Measurements from ENCODE around the gene MTRF1L.

Gene MTRF1L

DNA sequence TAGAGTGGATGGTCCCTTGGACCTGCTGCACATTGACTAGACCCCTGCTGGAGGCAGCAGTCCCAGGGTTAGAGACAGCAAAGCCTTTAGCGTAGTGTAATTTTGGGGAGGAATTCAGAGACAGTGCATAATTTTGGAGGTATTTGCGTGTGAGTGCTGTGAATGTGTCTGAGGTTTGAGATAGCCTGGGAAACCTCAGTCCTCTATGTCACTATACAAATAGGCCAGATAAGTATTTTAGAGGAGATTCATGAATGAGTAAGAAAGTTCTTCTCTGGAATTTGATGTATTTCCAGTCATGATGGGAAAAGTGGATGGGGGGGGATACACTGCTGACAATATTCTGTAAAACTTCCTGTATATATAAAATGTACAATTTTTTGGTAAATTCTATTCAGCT is 25.8 kb upstream of the MTRF1L start:
- TF ChIP-seq CTCF (IDR thresholded peaks at IDR 0.05; ENCODE audit: insufficient read depth, low read depth, low read length, missing control alignments), result no peak
- DNase-seq (ENCODE audit: low read depth), result no peak
- no peak overlapping the region for H3K4me3 ChIP-seq (ENCODE audit: low read depth, low read length)

DNA sequence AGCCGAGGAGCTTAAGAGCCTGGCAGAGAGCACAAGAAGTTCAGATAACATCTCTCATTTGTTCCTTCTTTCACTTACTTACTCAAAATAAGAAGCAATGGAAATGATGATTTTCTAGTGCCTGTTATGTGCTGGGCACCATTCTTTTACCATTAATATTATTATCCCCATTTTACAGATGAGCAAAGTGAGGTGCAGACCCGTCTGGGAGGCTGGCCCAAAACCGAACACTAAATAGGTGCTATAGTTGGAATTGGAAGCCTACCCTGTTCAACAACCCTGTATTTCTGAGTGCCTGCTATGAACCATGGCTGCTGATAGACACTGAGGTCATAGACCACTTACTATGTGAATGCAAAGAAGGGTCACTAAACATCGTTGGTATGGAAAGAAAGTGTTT is 25.0 kb upstream of the MTRF1L start:
- H3K4me3 ChIP-seq (ENCODE audit: low read depth, low read length), result no peak overlapping the region
- no peak for TF ChIP-seq CTCF (IDR thresholded peaks at IDR 0.05; ENCODE audit: insufficient read depth, low read depth, low read length, missing control alignments)
- DNase-seq (ENCODE audit: low read depth), result no peak

GRCh38 chr6:153024709-153025017 is 22.2 kb upstream of the MTRF1L start:
- no peak overlapping the region for H3K4me3 ChIP-seq (ENCODE audit: low read depth, low read length)
- TF ChIP-seq CTCF (IDR thresholded peaks at IDR 0.05; ENCODE audit: insufficient read depth, low read depth, low read length, missing control alignments), result no peak
- DNase-seq (ENCODE audit: low read depth), result no peak

DNA sequence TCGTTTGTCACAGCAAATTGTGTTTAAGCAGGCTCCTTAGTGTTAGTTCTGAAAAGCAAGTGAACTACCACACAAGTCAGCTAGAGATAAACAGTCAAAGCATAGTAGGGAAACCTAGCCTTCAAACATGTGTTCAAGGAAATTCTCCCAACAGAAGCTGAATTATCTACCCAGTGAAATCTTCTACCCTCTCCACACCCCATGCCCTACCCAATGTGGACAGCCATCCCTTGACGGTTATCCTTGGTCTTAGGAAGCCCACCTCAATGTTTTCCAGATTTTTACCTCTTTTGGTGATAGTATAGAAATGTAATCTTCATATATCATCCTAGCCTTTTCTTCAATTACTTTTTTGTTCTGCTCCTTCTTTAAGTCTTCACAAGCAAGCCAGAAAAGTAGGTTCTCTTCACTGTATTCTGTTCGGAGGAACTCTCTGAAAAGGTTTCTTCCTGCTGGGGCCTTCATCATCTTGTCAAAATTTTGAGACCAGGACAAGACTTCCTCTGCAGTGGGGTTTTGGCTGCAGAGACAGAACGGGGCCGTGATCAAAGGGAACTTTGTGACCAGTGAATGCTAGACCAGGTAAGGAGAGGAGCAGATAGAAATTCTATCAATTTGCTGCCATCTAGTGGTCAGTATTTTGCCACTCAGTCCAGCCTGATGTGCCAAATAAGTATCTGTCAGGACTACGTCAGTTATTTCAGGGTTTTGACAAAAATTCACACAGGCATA is 21.6 kb upstream of the MTRF1L start:
- peak; percentile 78 for DNase-seq (ENCODE audit: low read depth)
- TF ChIP-seq CTCF (IDR thresholded peaks at IDR 0.05; ENCODE audit: insufficient read depth, low read depth, low read length, missing control alignments), result peak; percentile 74
- no peak overlapping the region for H3K4me3 ChIP-seq (ENCODE audit: low read depth, low read length)

- DNase-seq (ENCODE audit: low read depth), result no peak
- TF ChIP-seq CTCF (IDR thresholded peaks at IDR 0.05; ENCODE audit: insufficient read depth, low read depth, low read length, missing control alignments), result no peak
- no peak overlapping the region for H3K4me3 ChIP-seq (ENCODE audit: low read depth, low read length)
Observed at GRCh38 chr6:153018355-153018754, 15.8 kb upstream of the MTRF1L start.

- no peak for TF ChIP-seq CTCF (IDR thresholded peaks at IDR 0.05; ENCODE audit: insufficient read depth, low read depth, low read length, missing control alignments)
- no peak for DNase-seq (ENCODE audit: low read depth)
- H3K4me3 ChIP-seq (ENCODE audit: low read depth, low read length), result no peak overlapping the region
Observed at GRCh38 chr6:153016846-153017245, 14.3 kb upstream of the MTRF1L start.

DNA sequence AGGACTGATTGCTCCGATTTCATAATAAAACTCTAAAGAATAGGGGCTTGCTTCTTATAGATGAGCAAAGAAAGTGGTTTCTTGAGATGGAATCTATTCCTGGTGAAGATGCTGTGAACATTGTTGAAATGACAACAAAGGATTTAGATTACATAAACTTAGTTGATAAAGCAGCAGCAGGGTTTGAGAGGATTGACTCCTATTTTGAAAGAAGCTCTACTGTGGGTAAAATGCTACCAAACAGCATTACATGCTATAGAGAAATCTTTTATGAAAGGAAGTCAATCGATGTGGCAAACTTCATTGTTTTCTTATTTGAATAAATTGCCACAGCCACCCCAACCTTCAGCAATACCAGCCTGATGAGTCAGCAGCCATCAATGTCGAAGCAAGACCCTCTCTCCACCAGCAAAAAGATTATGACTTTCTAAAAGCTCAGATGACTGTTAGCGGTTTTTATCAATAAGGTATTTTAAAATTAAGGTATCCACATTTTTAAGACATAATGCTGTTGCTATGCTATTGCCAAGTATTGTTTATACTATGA is 12.7 kb upstream of the MTRF1L start:
- H3K4me3 ChIP-seq (ENCODE audit: low read depth, low read length), result no peak overlapping the region
- DNase-seq (ENCODE audit: low read depth), result no peak
- no peak for TF ChIP-seq CTCF (IDR thresholded peaks at IDR 0.05; ENCODE audit: insufficient read depth, low read depth, low read length, missing control alignments)

Measured in GM12865 (cell line).